Brain microvascular endothelial cell (primary cell): ENCODE data around the gene DNHD1.

ENCODE experiments used
- DNase-seq: peaks from one replicate; pipeline ENCODE4 v3.0.0-alpha.2; 2020
- H3K27ac ChIP-seq: fragments of 250-450 bp; sonication (Bioruptor Pico); 2 replicates; pipeline ENCODE4 v1.5.1; 2020; ENCODE audit warnings: mild to moderate bottlenecking, moderate library complexity
- H3K27me3 ChIP-seq: fragments of 250-450 bp; sonication (Bioruptor Pico); replicated peaks from 2 replicates; pipeline ENCODE4 v1.5.1; 2020; ENCODE audit warnings: mild to moderate bottlenecking
- H3K36me3 ChIP-seq: fragments of 250-450 bp; sonication (Bioruptor Pico); replicated peaks from 2 replicates; pipeline ENCODE4 v1.5.1; 2020; ENCODE audit warnings: mild to moderate bottlenecking
- H3K4me3 ChIP-seq: 2 replicates; pipeline ENCODE4 v1.5.1; 2011; ENCODE audit warnings: low read depth, mild to moderate bottlenecking, control low read depth, low read length, moderate library complexity
- in situ Hi-C: cut with HindIII; loops from 2 replicates; pipeline ENCODE4 v1.10.0; 2017; ENCODE audit warnings: low sequenced_read_pairs, low pct_ligation_motif_present
- TF ChIP-seq, protein P1 (sequence below): IDR thresholded peaks from 2 replicates; pipeline ENCODE4 v1.5.1; 2011; ENCODE audit warnings: low read depth, mild to moderate bottlenecking, moderate library complexity, low read length, control low read depth, inconsistent platforms; ENCODE audit errors: missing control alignments

The DNHD1 gene

DNA sequence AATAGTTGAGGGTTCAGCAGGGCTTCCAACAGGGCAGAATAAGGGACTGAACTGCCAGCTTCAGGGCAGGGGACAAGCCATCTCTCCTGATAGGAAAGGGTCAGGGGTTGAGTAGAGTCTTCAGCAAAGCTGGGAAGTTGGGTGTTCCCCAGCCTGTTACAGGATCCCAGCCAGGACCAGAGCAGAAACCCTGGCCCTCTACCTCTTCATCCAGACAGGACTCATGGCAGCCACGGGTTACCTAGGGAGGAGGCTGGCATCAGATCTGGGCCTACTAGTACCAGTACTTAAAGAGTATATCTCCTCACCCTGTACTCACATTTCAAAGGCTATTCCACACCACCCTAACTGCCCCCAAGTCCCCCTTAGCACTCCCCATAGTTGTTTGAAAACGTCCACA is 117.4 kb downstream of the DNHD1 start:
- Histone ChIP-seq H3K27ac (no peak overlapping the region), H3K27me3 (no peaks in the 10 kb centered on the region), H3K36me3 (peaks cover 35% of the 10 kb centered on the region), H3K4me3 (no peak overlapping the region)
- no peak for DNase-seq
- in situ Hi-C loops, result no loop called here
- TF ChIP-seq, protein P1, sequence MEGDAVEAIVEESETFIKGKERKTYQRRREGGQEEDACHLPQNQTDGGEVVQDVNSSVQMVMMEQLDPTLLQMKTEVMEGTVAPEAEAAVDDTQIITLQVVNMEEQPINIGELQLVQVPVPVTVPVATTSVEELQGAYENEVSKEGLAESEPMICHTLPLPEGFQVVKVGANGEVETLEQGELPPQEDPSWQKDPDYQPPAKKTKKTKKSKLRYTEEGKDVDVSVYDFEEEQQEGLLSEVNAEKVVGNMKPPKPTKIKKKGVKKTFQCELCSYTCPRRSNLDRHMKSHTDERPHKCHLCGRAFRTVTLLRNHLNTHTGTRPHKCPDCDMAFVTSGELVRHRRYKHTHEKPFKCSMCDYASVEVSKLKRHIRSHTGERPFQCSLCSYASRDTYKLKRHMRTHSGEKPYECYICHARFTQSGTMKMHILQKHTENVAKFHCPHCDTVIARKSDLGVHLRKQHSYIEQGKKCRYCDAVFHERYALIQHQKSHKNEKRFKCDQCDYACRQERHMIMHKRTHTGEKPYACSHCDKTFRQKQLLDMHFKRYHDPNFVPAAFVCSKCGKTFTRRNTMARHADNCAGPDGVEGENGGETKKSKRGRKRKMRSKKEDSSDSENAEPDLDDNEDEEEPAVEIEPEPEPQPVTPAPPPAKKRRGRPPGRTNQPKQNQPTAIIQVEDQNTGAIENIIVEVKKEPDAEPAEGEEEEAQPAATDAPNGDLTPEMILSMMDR, result no peak

- in situ Hi-C loops, result no loop called here
- no peak for DNase-seq
- Histone ChIP-seq H3K4me3 (no peak overlapping the region), H3K36me3 (peaks cover 29% of the 10 kb centered on the region), H3K27me3 (no peaks in the 10 kb centered on the region), H3K27ac (no peak overlapping the region)
- TF ChIP-seq, protein P1, result no peak
Observed at GRCh38 chr11:6615046-6615445, 118.0 kb downstream of the DNHD1 start.

GRCh38 chr11:6615882-6616585 is 119.0 kb downstream of the DNHD1 start:
- H3K27ac ChIP-seq, result peak overlapping the region; percentile 29
- peaks cover 20% of the 10 kb centered on the region for H3K36me3 ChIP-seq
- TF ChIP-seq, protein P1, result no peak
- no peaks in the 10 kb centered on the region for H3K27me3 ChIP-seq
- peak; percentile 65 for DNase-seq
- in situ Hi-C loops, result no loop called here
- no peak overlapping the region for H3K4me3 ChIP-seq

GRCh38 chr11:6616596-6617250 is 119.6 kb downstream of the DNHD1 start:
- TF ChIP-seq, protein P1, result no peak
- Histone ChIP-seq H3K27ac (peak overlapping the region; percentile 29), H3K36me3 (peaks cover 16% of the 10 kb centered on the region), H3K27me3 (no peaks in the 10 kb centered on the region), H3K4me3 (no peak overlapping the region)
- DNase-seq, result no peak
- in situ Hi-C loops, result no loop called here

- no peaks in the 10 kb centered on the region for H3K27me3 ChIP-seq
- no peak overlapping the region for H3K4me3 ChIP-seq
- no peak for DNase-seq
- TF ChIP-seq, protein P1, result no peak
- H3K36me3 ChIP-seq, result peaks cover 16% of the 10 kb centered on the region
- in situ Hi-C loops, result no loop called here
- H3K27ac ChIP-seq, result peak overlapping the region; percentile 60
Observed at GRCh38 chr11:6617315-6617781, 120.3 kb downstream of the DNHD1 start.
